H1 (cell line): ENCODE data around the gene KLHL29. TPM values are rescaled to one million over a fixed set of nuclear protein-coding genes. Genes with fewer than 3 reads are reported as not detected.

Experiments used
- CHD1 ChIP-seq: IDR thresholded peaks from 2 replicates; pipeline ENCODE4 v1.6.1; 2012; ENCODE audit warnings: low read depth, low read length, improper control_type of control experiment
- CHD7 ChIP-seq: fragments of 300-600 bp; sonication (generic); IDR thresholded peaks from 2 replicates; pipeline ENCODE4 v1.7.1; 2012; ENCODE audit warnings: low read length, moderate library complexity, mild to moderate bottlenecking, inconsistent platforms; ENCODE audit not compliant: insufficient replicate concordance
- TCF12 ChIP-seq: IDR thresholded peaks from 2 replicates; pipeline ENCODE4 v1.6.1; 2011; ENCODE audit warnings: low read depth, mild to moderate bottlenecking, low read length
- polyA plus RNA-seq, 7 experiments: library from polyadenylated mRNA; depleted of rRNA in 3 of 7; stranded (reverse) in 5 of 7; unstranded in 2 of 7; fragments of >200 nt in 5 of 7; fragments of 200-250 nt in 2 of 7; gene quantifications; 1 replicate in 5 of 7; 2 replicates in 1 of 7; 4 replicates in 1 of 7; pipeline versions ENCODE4 v1.2.1 to v1.2.3, GENCODE V29; 2011 to 2013; ENCODE audit warnings: missing spikeins in 2 of 7, mixed read lengths in 2 of 7
- total RNA-seq: library from RNA; stranded (reverse); fragmentation: NEBNext Ultra II Directional; extraction: Animal tissue kit (Norgen Biotek cat#: 25700); gene quantifications from 2 replicates; pipeline ENCODE4 v1.2.1, GENCODE V29; 2021

KLHL29 gene
- total and polyA plus RNA-seq, 2 of the 8 experiments (the other 6 are each of a cell fraction or from before 2014, with no cell fraction given), result 1.1 to 4.7 TPM

- no peak for TF ChIP-seq CHD7
- TF ChIP-seq CHD1, result no peak
- TF ChIP-seq TCF12, result no peak
These were observed 236.6 kb downstream of the KLHL29 start (continued) for GRCh38 chr2:23621616-23622015.
